ENCODE results near the gene MID1.

MID1 gene

DNA sequence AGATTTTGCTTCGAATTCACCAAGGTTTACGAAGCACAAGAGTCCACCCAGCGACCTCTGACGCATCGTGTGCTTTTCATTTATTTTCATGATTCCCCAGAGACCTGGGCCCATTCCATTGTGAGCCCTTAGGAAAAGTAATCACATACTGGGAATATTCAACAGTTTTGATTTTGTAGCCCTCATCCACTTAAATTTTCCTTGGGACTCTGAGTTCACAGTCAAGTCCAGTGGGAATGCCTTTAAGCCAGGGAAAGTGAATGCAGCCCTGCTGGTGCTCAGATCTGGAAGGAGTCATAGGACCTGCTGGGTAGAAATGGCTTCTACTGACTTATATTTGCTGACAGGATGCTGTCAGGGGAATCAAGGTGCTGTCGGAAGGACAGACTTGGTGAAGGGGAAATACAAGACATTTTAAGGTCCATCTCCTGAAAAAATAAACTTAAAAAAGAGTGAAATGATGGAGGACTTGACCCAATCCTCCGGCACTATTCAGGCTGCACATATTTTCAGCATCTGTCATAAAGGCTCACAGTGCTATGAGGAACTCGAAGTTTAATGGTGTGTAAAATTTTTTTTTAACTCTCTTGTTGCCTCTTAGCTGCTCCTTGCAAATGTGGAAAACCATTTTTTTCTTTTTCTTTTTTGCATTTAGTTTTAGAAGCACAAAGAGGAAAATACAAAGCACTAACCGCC, 204.9 kb downstream of the MID1 start:
- DNase-seq = no peak

DNA sequence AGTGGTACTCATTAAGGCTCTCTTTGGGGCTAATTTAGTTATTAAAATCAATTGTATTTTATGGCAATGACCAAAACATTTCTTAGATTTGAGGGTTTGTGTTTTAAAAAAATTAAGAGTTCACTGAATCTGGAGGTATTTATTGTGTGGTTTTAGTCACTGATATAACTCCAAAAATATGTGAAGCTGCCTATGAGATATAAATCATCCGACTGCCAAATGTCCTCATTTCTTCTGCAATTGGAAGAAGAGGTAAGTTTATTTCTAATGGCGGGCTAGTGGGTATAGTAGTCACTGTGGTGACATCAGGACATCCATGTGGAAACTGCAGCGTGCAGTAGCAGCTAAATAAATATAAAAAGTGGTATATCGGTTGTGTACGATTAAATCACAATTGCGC, 205.5 kb downstream of the MID1 start:
- DNase-seq = no peak

DNA sequence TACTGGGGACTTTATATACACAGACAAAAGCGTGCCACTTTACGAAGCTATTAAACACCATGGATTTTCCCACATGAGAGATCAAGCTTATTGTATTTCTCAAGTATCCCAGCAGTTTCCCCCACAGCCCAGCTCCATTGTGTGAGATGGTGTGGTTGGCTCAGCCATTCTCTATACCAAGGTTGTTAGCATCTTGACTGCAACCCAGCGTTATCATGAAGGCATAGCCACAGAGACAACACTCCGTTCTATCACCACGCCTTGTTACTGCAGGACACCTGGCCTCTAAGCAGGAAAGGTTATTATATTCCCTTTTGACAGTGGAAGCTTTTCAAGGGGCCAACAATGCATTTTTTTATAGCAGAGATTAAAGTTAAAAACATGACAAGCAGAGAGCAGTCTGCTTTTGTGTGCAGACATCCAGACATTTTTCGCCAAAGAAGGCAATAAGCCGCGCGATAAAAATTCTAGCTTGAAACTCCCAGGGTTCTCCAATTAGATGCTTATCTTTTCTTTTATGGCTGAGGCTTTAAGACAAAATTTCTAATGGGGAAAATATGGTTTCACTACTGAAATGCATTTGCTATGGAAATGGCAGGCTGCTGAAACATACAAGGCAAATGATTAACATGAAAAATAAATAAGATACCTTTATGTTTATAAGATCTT, 206.1 kb downstream of the MID1 start:
- DNase-seq = no peak

DNA sequence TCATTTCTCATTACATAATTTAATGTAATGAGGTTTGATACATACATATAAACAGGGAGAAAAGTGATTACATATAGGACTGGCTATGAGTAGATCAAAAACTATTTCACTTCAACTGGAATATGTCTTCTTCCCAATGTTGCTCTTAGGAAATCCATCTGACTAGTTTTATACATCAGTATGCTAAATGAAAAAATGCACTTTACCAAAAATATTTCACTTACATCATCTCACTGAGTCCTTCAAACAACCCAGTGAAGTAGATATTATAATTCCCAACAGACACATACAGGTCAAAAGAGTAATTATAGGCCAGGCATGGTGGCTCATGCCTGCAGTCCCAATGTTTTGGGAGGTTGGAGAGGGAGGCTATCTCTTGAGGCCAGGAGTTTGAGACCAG, 215.9 kb downstream of the MID1 start:
- no peak for DNase-seq

DNA sequence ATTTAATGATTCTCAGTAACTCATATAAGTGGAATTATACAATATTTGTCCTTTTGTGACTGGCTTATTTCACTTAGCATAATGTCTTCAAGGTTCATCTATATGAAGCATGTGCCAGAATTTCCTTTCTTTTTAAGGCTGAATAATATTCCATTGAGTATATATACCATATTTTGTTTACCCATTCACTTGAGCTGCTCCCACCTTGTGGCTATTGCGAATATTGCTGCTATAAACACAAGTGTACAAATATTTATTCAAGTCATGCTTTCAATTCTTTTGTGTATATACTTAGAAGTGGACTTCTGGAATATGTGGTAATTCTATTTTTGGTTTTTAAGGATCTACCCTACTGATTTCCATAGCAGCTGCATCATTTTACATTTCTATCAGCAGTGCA, 219.1 kb downstream of the MID1 start:
- DNase-seq = no peak

DNA sequence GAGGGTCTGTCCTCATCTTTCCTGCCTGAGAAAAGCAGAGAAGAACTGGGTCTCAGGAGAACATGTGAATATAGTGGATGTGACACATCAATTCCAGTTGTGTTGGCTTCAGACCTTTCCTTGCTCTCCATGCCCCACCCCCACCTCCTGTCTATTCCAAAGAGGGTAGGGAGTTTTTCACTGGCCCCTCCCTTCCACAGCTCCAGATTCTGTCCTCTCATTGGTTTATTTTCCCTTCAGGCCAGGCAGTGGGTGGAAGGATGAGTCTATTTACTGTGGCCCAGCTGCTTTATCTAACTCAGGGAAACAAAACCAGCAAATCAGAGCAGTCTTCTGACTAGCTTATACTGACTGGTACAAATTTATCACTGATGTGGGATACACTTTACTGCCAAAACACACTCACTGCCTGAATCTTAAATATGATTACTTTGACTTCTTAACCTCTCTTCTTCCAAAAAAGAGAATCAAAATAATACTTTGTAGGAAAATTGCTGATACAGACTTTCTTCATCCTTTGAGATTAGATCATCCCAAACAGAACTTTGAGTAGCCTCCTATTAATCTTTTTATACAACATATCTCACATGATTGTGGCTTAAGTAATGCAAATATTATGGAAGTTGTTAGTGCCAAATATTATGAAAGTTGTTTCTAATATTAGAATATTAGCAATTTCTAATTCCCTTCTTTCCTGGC, 221.2 kb downstream of the MID1 start:
- no peak for DNase-seq

DNA sequence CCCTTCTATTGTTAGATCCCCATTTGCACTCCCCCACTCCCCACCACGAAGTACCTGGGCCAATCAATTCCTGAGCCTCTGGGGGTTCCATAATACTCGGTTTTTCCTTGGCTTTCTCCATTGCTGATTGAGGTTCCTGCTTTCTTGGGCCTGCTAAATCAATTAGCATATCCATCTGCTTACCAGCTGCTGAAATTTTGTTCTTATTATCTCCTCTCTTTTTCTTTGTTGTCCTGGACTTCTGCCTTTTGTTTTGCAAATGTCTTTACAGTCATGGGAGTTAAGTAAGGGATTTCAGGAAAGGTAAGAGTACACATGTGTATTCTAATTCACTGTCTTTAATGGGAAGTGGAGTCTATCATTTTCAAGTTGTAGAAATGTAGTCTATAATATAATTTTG, 222.2 kb downstream of the MID1 start:
- DNase-seq = no peak

DNA sequence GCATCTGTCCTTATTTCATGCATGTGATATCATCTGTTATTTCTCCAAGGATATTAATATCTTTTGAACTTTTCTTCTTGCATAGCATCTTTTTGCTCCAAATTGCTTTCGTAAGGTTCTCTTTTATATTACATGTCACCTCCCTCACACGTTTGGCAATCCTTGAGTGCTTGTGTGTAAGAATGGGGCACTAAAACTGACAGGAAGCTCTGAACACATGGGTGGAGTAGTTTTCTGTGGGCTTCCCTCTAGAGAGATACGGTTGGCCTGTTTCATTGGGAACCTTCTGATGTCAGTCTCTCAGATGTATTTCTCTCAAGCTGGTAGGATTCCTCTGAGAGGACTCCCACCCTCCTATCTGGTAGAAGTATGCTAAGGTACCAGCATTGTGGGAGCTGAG, 223.0 kb downstream of the MID1 start:
- no peak for DNase-seq

DNA sequence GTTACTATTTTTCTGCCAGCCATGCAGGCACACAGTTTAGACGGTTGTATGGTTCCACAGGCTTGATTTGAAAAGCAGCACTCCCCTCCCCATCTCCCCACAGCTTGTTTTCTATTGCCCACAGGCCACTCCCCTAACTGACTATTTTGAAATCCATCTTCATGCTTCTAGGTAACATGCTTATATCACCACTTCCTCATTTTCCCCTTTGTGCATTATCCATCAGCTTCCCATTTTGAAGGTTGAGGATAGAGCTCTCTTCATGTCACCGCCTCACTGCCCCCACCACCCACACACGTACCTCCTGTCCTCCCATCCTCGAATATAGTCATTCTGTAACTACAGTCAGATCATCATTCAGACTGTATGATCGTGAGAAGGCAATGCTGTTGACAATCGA, 224.7 kb downstream of the MID1 start:
- DNase-seq = no peak
